K562 (cell line): Measurements from ENCODE around the gene PRPSAP1. TPM values are rescaled to one million over a fixed set of nuclear protein-coding genes. Genes with fewer than 3 reads are reported as not detected.
A peak's percentile ranks its signal among the peaks of the same experiment; 100 is the strongest.

Source experiments
- CXXC5 ChIP-seq: fragments of 250-450 bp; sonication (Bioruptor Pico); IDR thresholded peaks from 2 replicates; pipeline ENCODE4 v1.8.0; 2022; ENCODE audit warnings: inconsistent platforms, mild to moderate bottlenecking, moderate library complexity
- EP300 ChIP-seq: IDR thresholded peaks from 2 replicates; pipeline ENCODE4 v1.6.1; 2012; ENCODE audit warnings: low read length, improper control_type of control experiment
- ETV5 ChIP-seq: sonication (generic); formaldehyde crosslinking; IDR thresholded peaks from 2 replicates; pipeline ENCODE4 v1.4.0; 2020; ENCODE audit warnings: low read depth, mild to moderate bottlenecking, missing genetic modification reagents
- GATAD2B ChIP-seq: fragments of 450-650 bp; IDR thresholded peaks from 2 replicates; pipeline ENCODE4 v1.6.1; 2017; ENCODE audit warnings: mild to moderate bottlenecking, borderline replicate concordance
- KDM1A ChIP-seq, 2 experiments: fragments of 450-650 bp; IDR thresholded peaks; 2 replicates each; pipeline ENCODE4 v1.6.1; 2016; ENCODE audit warnings: mild to moderate bottlenecking in 2 of 2
- MEF2A ChIP-seq: IDR thresholded peaks from 2 replicates; pipeline ENCODE4 v1.6.1; 2011; ENCODE audit warnings: low read depth, mild to moderate bottlenecking, low read length, moderate library complexity; ENCODE audit not compliant: control insufficient read depth
- NCOA1 ChIP-seq: fragments of 450-650 bp; IDR thresholded peaks from 2 replicates; pipeline ENCODE4 v1.6.1; 2016; ENCODE audit warnings: low read depth
- RFX7 ChIP-seq: fragments of 250-450 bp; sonication (Bioruptor Pico); IDR thresholded peaks from 2 replicates; pipeline ENCODE4 v1.5.1; 2021; ENCODE audit warnings: mild to moderate bottlenecking
- TCF3 ChIP-seq: sonication (generic); formaldehyde crosslinking; IDR thresholded peaks from 2 replicates; pipeline ENCODE4 v1.4.0; 2020; ENCODE audit warnings: mild to moderate bottlenecking, missing genetic modification reagents
- TEAD1 ChIP-seq, 2 experiments: fragments of 450-650 bp in 1 of 2; sonication (generic) in 1 of 2; formaldehyde crosslinking; IDR thresholded peaks; 2 replicates each; pipeline versions ENCODE4 v1.4.0 to v1.8.0; 2020 to 2022; ENCODE audit warnings: mild to moderate bottlenecking in 2 of 2, missing genetic modification reagents in 1 of 2
- TRIM28 ChIP-seq: fragments of 450-650 bp; IDR thresholded peaks from 2 replicates; pipeline ENCODE4 v1.6.1; 2017
- XRCC5 ChIP-seq: fragments of 200-400 bp; formaldehyde crosslinking; IDR thresholded peaks from 2 replicates; pipeline ENCODE4 v1.6.1; 2017; ENCODE audit warnings: low read depth, mild to moderate bottlenecking, low read length
- ZC3H4 ChIP-seq: sonication (generic); formaldehyde crosslinking; IDR thresholded peaks from 2 replicates; pipeline ENCODE4 v1.9.0; 2021; ENCODE audit warnings: missing genetic modification reagents, borderline replicate concordance
- ZNF253 ChIP-seq: fragments of 250-450 bp; sonication (Bioruptor Pico); conservative IDR thresholded peaks from 2 replicates; pipeline ENCODE4 v1.6.1; 2021; ENCODE audit warnings: mild to moderate bottlenecking
- ZNF431 ChIP-seq: sonication (generic); formaldehyde crosslinking; IDR thresholded peaks from 2 replicates; pipeline ENCODE4 v1.8.0; 2022; ENCODE audit warnings: mild to moderate bottlenecking, missing genetic modification reagents
- polyA plus RNA-seq, 8 experiments: library from polyadenylated mRNA; depleted of rRNA in 4 of 8; stranded (reverse) in 5 of 8; unstranded in 3 of 8; fragments of >200 nt; fragmentation: Nextera tagmentation in 2 of 8; fragmentation: Illumina TruSeq in 1 of 8; extraction: Ambion mirVana in 2 of 8; extraction: Trizol in 1 of 8; gene quantifications; 2 replicates each; pipeline versions ENCODE4 v1.2.1 to v1.2.3, GENCODE V29; 2011 to 2014; ENCODE audit warnings: inconsistent platforms in 1 of 8, missing spikeins in 1 of 8
- total RNA-seq, 7 experiments: library from RNA; depleted of rRNA in 6 of 7; stranded (reverse); fragments of >200 nt in 6 of 7; fragmentation: Illumina TruSeq in 2 of 7; extraction: Trizol in 2 of 7; gene quantifications; 2 replicates each; pipeline versions ENCODE4 v1.2.1 to v1.2.3, GENCODE V29; 2011 to 2021; ENCODE audit warnings: low replicate concordance in 1 of 7
- TF ChIP-seq, protein P1 (sequence below): fragments of 450-650 bp; IDR thresholded peaks from 2 replicates; pipeline ENCODE4 v1.6.1; 2017; ENCODE audit warnings: antibody characterized with exemption, mild to moderate bottlenecking
- TF ChIP-seq, protein P2 (sequence below): fragments of 250-450 bp; sonication (Bioruptor Pico); IDR thresholded peaks from 2 replicates; pipeline ENCODE4 v1.5.0; 2020; ENCODE audit warnings: mild to moderate bottlenecking
- TF ChIP-seq, protein P3 (sequence below), 2 experiments: fragments of 250-450 bp in 1 of 2; fragments of 450-650 bp in 1 of 2; sonication (Bioruptor Pico) in 1 of 2; IDR thresholded peaks; 2 replicates each; pipeline versions ENCODE4 v1.6.1 to v1.8.0; 2016 to 2021; ENCODE audit warnings: mild to moderate bottlenecking in 2 of 2, moderate library complexity in 2 of 2, missing compliant biosample characterization in 1 of 2, missing genetic modification characterization in 1 of 2
- TF ChIP-seq, protein P4 (sequence below): sonication (generic); formaldehyde crosslinking; IDR thresholded peaks from 2 replicates; pipeline ENCODE4 v1.4.0; 2020; ENCODE audit warnings: mild to moderate bottlenecking, missing genetic modification reagents

Gene PRPSAP1
- total and polyA plus RNA-seq, 9 of the 15 experiments (the other 6 are each of a cell fraction or from before 2014, with no cell fraction given) = 21.9 to 77.1 (median 40.8) TPM

DNA sequence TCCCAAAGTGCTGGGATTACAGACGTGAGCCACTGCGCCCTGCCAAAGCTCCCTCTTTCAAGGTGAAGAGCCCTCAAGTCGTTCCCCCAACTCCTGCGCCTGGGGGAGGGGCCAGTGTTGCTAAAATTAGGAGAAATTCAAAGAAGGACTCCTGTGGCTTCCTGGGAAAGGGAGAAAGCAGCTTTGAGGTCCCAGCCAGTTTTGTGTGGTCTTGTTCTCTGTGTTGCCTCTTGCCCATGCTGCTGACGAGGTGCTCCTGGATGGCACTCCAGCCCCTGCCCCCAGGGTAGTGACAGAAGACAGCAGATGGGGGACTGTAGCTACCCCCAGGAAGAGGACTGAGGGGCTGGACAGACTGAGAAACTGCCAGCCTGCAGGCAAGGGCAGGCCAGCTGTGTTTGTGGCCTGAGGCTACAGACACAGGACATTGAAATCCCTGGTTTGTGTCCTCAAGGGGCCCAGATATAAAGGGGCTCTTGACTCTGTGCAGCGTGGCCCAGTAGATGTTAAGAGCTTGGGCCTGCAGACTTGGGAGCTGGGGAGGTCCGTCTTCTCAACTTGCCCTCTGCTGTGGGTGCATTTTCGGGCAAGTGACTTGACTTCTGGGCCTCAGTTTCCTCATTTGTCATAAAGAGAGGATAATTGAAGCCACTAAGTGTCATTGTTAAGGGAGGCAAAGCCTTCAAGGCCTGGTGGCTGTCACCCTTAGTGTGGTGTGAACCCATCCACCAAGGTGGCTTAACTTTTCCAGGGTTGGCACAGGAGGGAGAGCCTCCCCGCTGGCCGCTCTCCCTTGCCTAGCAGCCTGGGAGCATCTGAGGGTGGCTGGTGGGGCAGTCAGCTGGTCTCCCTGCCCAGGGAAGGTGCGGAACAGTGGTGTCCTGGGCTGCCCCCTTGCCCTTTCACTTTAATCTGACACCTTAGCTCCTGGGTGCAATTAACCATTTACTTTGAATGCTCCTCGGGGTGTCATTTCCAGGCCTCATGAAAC is 84.4 kb downstream of the PRPSAP1 start (continued):
- TF ChIP-seq, protein P1, sequence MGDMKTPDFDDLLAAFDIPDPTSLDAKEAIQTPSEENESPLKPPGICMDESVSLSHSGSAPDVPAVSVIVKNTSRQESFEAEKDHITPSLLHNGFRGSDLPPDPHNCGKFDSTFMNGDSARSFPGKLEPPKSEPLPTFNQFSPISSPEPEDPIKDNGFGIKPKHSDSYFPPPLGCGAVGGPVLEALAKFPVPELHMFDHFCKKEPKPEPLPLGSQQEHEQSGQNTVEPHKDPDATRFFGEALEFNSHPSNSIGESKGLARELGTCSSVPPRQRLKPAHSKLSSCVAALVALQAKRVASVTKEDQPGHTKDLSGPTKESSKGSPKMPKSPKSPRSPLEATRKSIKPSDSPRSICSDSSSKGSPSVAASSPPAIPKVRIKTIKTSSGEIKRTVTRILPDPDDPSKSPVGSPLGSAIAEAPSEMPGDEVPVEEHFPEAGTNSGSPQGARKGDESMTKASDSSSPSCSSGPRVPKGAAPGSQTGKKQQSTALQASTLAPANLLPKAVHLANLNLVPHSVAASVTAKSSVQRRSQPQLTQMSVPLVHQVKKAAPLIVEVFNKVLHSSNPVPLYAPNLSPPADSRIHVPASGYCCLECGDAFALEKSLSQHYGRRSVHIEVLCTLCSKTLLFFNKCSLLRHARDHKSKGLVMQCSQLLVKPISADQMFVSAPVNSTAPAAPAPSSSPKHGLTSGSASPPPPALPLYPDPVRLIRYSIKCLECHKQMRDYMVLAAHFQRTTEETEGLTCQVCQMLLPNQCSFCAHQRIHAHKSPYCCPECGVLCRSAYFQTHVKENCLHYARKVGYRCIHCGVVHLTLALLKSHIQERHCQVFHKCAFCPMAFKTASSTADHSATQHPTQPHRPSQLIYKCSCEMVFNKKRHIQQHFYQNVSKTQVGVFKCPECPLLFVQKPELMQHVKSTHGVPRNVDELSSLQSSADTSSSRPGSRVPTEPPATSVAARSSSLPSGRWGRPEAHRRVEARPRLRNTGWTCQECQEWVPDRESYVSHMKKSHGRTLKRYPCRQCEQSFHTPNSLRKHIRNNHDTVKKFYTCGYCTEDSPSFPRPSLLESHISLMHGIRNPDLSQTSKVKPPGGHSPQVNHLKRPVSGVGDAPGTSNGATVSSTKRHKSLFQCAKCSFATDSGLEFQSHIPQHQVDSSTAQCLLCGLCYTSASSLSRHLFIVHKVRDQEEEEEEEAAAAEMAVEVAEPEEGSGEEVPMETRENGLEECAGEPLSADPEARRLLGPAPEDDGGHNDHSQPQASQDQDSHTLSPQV = peak; percentile 55
- TF ChIP-seq, protein P2, sequence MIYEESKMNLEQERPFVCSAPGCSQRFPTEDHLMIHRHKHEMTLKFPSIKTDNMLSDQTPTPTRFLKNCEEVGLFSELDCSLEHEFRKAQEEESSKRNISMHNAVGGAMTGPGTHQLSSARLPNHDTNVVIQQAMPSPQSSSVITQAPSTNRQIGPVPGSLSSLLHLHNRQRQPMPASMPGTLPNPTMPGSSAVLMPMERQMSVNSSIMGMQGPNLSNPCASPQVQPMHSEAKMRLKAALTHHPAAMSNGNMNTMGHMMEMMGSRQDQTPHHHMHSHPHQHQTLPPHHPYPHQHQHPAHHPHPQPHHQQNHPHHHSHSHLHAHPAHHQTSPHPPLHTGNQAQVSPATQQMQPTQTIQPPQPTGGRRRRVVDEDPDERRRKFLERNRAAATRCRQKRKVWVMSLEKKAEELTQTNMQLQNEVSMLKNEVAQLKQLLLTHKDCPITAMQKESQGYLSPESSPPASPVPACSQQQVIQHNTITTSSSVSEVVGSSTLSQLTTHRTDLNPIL (CRISPR knock-in tag) = no peak
- TF ChIP-seq KDM1A (IDR thresholded peaks at IDR 0.05) (no peak), XRCC5 (peak; percentile 43), TEAD1 (CRISPR knock-in tag; IDR thresholded peaks at IDR 0.05) (peak in 1 of 2 experiments; percentile 27; a peak in 1 of 4 replicates), ZNF431 (CRISPR knock-in tag) (0 out of 2 replicates have a peak, but pooled peaks have one; percentile 18), ZNF253 (CRISPR knock-in tag) (no peak), CXXC5 (peak; percentile 48), TRIM28 (no peak), TCF3 (CRISPR knock-in tag) (peak; percentile 31; the same call in 1 of the 2 replicates), GATAD2B (no peak), RFX7 (CRISPR knock-in tag) (peak; percentile 46; the same call in 1 of the 2 replicates), NCOA1 (0 out of 2 replicates have a peak, but pooled peaks have one; percentile 13), ETV5 (CRISPR knock-in tag) (0 out of 2 replicates have a peak, but pooled peaks have one; percentile 38), ZC3H4 (CRISPR knock-in tag) (0 out of 2 replicates have a peak, but pooled peaks have one; percentile 12), EP300 (peak; percentile 67), MEF2A (peak; percentile 90)
- TF ChIP-seq, protein P3, sequence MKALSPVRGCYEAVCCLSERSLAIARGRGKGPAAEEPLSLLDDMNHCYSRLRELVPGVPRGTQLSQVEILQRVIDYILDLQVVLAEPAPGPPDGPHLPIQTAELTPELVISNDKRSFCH (CRISPR knock-in tag; IDR thresholded peaks at IDR 0.05) = no peak
- TF ChIP-seq, protein P3 (tag; IDR thresholded peaks at IDR 0.05) = peak; percentile 52; the same call in 1 of the 2 replicates
- TF ChIP-seq, protein P4, sequence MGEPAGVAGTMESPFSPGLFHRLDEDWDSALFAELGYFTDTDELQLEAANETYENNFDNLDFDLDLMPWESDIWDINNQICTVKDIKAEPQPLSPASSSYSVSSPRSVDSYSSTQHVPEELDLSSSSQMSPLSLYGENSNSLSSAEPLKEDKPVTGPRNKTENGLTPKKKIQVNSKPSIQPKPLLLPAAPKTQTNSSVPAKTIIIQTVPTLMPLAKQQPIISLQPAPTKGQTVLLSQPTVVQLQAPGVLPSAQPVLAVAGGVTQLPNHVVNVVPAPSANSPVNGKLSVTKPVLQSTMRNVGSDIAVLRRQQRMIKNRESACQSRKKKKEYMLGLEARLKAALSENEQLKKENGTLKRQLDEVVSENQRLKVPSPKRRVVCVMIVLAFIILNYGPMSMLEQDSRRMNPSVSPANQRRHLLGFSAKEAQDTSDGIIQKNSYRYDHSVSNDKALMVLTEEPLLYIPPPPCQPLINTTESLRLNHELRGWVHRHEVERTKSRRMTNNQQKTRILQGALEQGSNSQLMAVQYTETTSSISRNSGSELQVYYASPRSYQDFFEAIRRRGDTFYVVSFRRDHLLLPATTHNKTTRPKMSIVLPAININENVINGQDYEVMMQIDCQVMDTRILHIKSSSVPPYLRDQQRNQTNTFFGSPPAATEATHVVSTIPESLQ (CRISPR knock-in tag) = 0 out of 2 replicates have a peak, but pooled peaks have one; percentile 46
